Lower lobe of right lung (tissue), 2 donors: ENCODE results near the gene MGP. TPM values are rescaled to one million over a fixed set of nuclear protein-coding genes. Genes with fewer than 3 reads are reported as not detected.

ENCODE experiments used
- ATAC-seq, 2 donors: fragments of 200-7000 bp; cut with Tn5 transposase; one replicate each; pipeline ENCODE4 v1.9.1; 2020 to 2022; ENCODE audit warnings: mild to moderate bottlenecking in 2 of 2, moderate library complexity in 2 of 2
- DNase-seq: peaks from one replicate; pipeline ENCODE4 v3.0.0-alpha.2; 2020
- H3K27ac ChIP-seq: fragments of 200-600 bp; one replicate; pipeline ENCODE4 v1.8.0; 2022
- H3K27me3 ChIP-seq: fragments of 200-600 bp; one replicate; pipeline ENCODE4 v1.8.0; 2022; ENCODE audit warnings: low read depth
- H3K36me3 ChIP-seq: fragments of 200-600 bp; one replicate; pipeline ENCODE4 v1.8.0; 2022; ENCODE audit warnings: mild to moderate bottlenecking
- H3K4me1 ChIP-seq: fragments of 200-600 bp; one replicate; pipeline ENCODE4 v1.8.0; 2022
- H3K4me3 ChIP-seq: fragments of 200-600 bp; one replicate; pipeline ENCODE4 v1.8.0; 2022; ENCODE audit warnings: mild to moderate bottlenecking
- H3K9me3 ChIP-seq: fragments of 200-600 bp; one replicate; pipeline ENCODE4 v1.8.0; 2022
- CTCF ChIP-seq: fragments of 200-600 bp; IDR thresholded peaks from one replicate; pipeline ENCODE4 v1.8.0; 2022; ENCODE audit warnings: antibody characterized with exemption, mild to moderate bottlenecking
- intact Hi-C: fragments of 100-400 bp; cut with DNase I; formaldehyde crosslinking; loops from one replicate; pipeline ENCODE4 v1.11.0; 2022
- total RNA-seq: library from RNA; stranded (reverse); fragmentation: NEBNext Ultra II Directional; extraction: Animal tissue kit (Norgen Biotek cat#: 25700); gene quantifications from one replicate; pipeline ENCODE4 v1.2.1, GENCODE V29; 2021
- donor health status: DM: no; HTN: yes; CAD: no; lungs with severe emphysema.

The MGP gene
- total RNA-seq, 1 donor from 2014 or later = 464 TPM

GRCh38 chr12:14920475-14921126, 34.9 kb upstream of the MGP start:
- no peaks in the 10 kb centered on the region for H3K4me1 ChIP-seq
- H3K36me3 ChIP-seq = peaks cover 19% of the 10 kb centered on the region
- H3K4me3 ChIP-seq = no peak overlapping the region
- DNase-seq (no peak), ATAC-seq (no peak)
- no peak for TF ChIP-seq CTCF
- H3K9me3 ChIP-seq = no peaks in the 10 kb centered on the region
- intact Hi-C loops = no loop called here
- no peaks in the 10 kb centered on the region for H3K27me3 ChIP-seq
- no peak overlapping the region for H3K27ac ChIP-seq

DNA sequence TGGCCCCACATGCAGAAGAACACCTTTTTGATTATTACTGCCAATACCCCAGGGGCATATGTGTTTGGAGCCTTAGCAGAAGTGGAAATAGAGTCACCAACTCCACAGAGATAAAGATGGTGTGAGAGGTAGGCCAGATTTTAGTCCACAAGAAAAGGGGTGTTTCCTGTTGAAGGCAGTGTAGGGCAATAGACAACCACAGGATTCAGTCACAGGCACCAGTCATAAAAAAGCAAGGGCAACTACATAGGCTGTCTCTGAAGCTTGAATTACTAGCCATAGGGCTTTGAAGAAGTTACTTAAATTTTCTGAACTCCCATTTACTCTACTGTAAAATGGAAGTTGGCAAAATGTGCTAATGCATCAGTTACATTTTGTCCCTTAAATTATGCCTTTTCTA, 33.8 kb upstream of the MGP start:
- Histone ChIP-seq H3K9me3 (no peaks in the 10 kb centered on the region), H3K36me3 (peaks cover 19% of the 10 kb centered on the region), H3K27me3 (no peaks in the 10 kb centered on the region), H3K27ac (no peak overlapping the region), H3K4me1 (no peaks in the 10 kb centered on the region), H3K4me3 (no peak overlapping the region)
- ATAC-seq (no peak), DNase-seq (no peak)
- TF ChIP-seq CTCF = no peak
- intact Hi-C loops = no loop called here

DNA sequence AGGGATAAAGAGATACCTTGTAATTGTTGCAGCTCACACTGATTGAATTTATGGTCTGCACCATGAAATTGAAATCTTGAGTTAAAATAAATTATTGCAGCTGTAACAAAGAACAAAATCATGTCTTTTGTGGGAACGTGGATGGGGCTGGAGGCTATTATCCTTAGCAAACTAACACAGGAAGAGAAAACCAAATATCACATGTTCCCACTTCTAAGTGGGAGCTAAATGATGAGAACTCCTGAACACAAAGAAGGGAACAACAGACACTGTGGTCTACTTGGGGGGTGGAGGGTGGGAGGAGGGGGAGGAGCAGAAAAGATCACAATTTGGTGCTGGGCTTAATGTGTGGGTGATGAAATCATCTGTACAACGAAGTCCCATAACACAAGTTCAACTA, 30.1 kb upstream of the MGP start:
- H3K36me3 ChIP-seq = peaks cover 19% of the 10 kb centered on the region
- H3K27me3 ChIP-seq = no peaks in the 10 kb centered on the region
- intact Hi-C loops = no loop called here
- no peaks in the 10 kb centered on the region for H3K9me3 ChIP-seq
- no peak for ATAC-seq
- TF ChIP-seq CTCF = no peak
- H3K4me3 ChIP-seq = no peak overlapping the region
- H3K4me1 ChIP-seq = no peaks in the 10 kb centered on the region
- DNase-seq = no peak
- H3K27ac ChIP-seq = no peak overlapping the region

DNA sequence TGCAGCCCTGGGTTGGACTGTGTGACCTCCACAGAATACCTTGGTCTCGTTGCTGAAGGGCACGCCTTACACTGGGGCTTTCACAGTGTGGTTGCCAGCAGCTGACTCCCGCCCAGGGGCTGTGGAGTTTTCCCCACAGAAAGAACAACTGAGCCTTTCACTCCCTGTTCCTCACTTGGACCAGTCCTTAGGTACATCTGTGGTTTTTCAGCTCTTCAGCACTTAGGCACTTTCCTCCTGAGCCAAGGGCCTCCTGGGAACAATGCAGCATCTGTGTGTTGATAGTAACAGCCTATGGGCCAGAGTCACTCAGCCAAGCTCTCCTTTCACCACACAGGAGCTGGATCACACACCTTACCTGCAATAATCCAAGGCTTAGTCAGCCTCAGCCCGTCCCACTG, 27.7 kb upstream of the MGP start:
- no peak overlapping the region for H3K27ac ChIP-seq
- no peaks in the 10 kb centered on the region for H3K27me3 ChIP-seq
- no peak for DNase-seq
- TF ChIP-seq CTCF = no peak
- peaks cover 19% of the 10 kb centered on the region for H3K36me3 ChIP-seq
- intact Hi-C loops = no loop called here
- no peaks in the 10 kb centered on the region for H3K4me1 ChIP-seq
- H3K9me3 ChIP-seq = no peaks in the 10 kb centered on the region
- ATAC-seq = no peak
- H3K4me3 ChIP-seq = no peak overlapping the region

- no peak overlapping the region for H3K4me3 ChIP-seq
- peaks cover 4% of the 10 kb centered on the region for H3K36me3 ChIP-seq
- intact Hi-C loops = no loop called here
- no peak overlapping the region for H3K27ac ChIP-seq
- H3K27me3 ChIP-seq = no peaks in the 10 kb centered on the region
- H3K9me3 ChIP-seq = no peaks in the 10 kb centered on the region
- no peak for DNase-seq
- peaks cover 4% of the 10 kb centered on the region for H3K4me1 ChIP-seq
- no peak for ATAC-seq
- no peak for TF ChIP-seq CTCF
Observed at GRCh38 chr12:14911131-14911530, 25.5 kb upstream of the MGP start.
